Karpas-422 (cell line): Measurements from ENCODE around the gene RUNX2. TPM values are rescaled to one million over a fixed set of nuclear protein-coding genes. Genes with fewer than 3 reads are reported as not detected.

Experiments used
- DNase-seq: peaks from one replicate; pipeline ENCODE4 v3.0.0-alpha.2; 2015
- H2AFZ ChIP-seq: fragments of 200-600 bp; sonication (generic); 2 replicates; pipeline ENCODE4 v1.6.1; 2014; ENCODE audit warnings: antibody characterized with exemption, low read length, mixed read lengths
- H3K27ac ChIP-seq: fragments of 200-600 bp; sonication (generic); 2 replicates; pipeline ENCODE4 v1.5.1; 2014; ENCODE audit warnings: mild to moderate bottlenecking, low read length, moderate library complexity
- H3K27me3 ChIP-seq: fragments of 200-600 bp; sonication (generic); 2 replicates; pipeline ENCODE4 v1.6.1; 2014; ENCODE audit warnings: low read length, mixed read lengths
- H3K36me3 ChIP-seq: fragments of 200-600 bp; sonication (generic); 2 replicates; pipeline ENCODE4 v1.6.1; 2014; ENCODE audit warnings: low read length, mixed read lengths; ENCODE audit not compliant: insufficient read depth
- H3K4me1 ChIP-seq: fragments of 200-600 bp; sonication (generic); 2 replicates; pipeline ENCODE4 v1.6.1; 2014; ENCODE audit warnings: mild to moderate bottlenecking, low read length, mixed read lengths
- H3K4me2 ChIP-seq: fragments of 200-600 bp; sonication (generic); 2 replicates; pipeline ENCODE4 v1.6.1; 2014; ENCODE audit warnings: low read length, low read depth, mild to moderate bottlenecking; ENCODE audit not compliant: poor library complexity, severe bottlenecking
- H3K4me3 ChIP-seq: fragments of 200-600 bp; sonication (generic); 2 replicates; pipeline ENCODE4 v1.5.1; 2014; ENCODE audit warnings: mild to moderate bottlenecking, antibody characterized with exemption, low read length, mixed read lengths
- H3K79me2 ChIP-seq: fragments of 200-600 bp; sonication (generic); 2 replicates; pipeline ENCODE4 v1.6.1; 2014; ENCODE audit warnings: mild to moderate bottlenecking, low read length, mixed read lengths
- H3K9ac ChIP-seq: fragments of 200-600 bp; sonication (generic); 2 replicates; pipeline ENCODE4 v1.6.0; 2014; ENCODE audit warnings: low read length
- H3K9me2 ChIP-seq: fragments of 200-600 bp; sonication (generic), shearing (Covaris generic); replicated peaks from 2 replicates; pipeline ENCODE4 v1.6.0; 2014; ENCODE audit warnings: mild to moderate bottlenecking, low read length, moderate library complexity; ENCODE audit not compliant: insufficient read depth
- H3K9me3 ChIP-seq: fragments of 300-700, 200-600 bp; sonication (generic); 2 replicates; pipeline ENCODE4 v1.6.1; 2014; ENCODE audit warnings: low read length, mixed read lengths
- H4K20me1 ChIP-seq: fragments of 200-600 bp; sonication (generic); 2 replicates; pipeline ENCODE4 v1.6.1; 2014; ENCODE audit warnings: mild to moderate bottlenecking, antibody characterized with exemption, low read length, low read depth; ENCODE audit not compliant: insufficient read depth
- total RNA-seq: library from RNA; depleted of rRNA; stranded (reverse); fragments of >200 nt; shearing (Covaris generic); gene quantifications from 2 replicates; pipeline ENCODE4 v1.2.3, GENCODE V29; 2014; ENCODE audit warnings: low replicate concordance

Gene RUNX2
- total RNA-seq, 1 experiment from 2014 or later, result 0.19 TPM

- no peak overlapping the region for H3K4me2 ChIP-seq
- no peaks in the 10 kb centered on the region for H3K36me3 ChIP-seq
- peaks cover 10% of the 10 kb centered on the region for H3K4me1 ChIP-seq
- no peaks in the 10 kb centered on the region for H3K27me3 ChIP-seq
- H3K9me3 ChIP-seq, result no peaks in the 10 kb centered on the region
- H3K9me2 ChIP-seq, result no peaks in the 10 kb centered on the region
- H2AFZ ChIP-seq, result no peak overlapping the region
- no peak overlapping the region for H3K27ac ChIP-seq
- H3K4me3 ChIP-seq, result no peak overlapping the region
- H3K79me2 ChIP-seq, result no peaks in the 10 kb centered on the region
- no peak for DNase-seq
- H3K9ac ChIP-seq, result no peak overlapping the region
- H4K20me1 ChIP-seq, result no peaks in the 10 kb centered on the region
These were observed 309.6 kb downstream of the RUNX2 start for GRCh38 chr6:45637611-45638257.

GRCh38 chr6:45640081-45640491 lies 312.0 kb downstream of the RUNX2 start:
- H2AFZ ChIP-seq, result no peak overlapping the region
- no peaks in the 10 kb centered on the region for H4K20me1 ChIP-seq
- H3K79me2 ChIP-seq, result no peaks in the 10 kb centered on the region
- H3K4me3 ChIP-seq, result no peak overlapping the region
- H3K36me3 ChIP-seq, result no peaks in the 10 kb centered on the region
- no peaks in the 10 kb centered on the region for H3K9me2 ChIP-seq
- H3K9me3 ChIP-seq, result no peaks in the 10 kb centered on the region
- no peak overlapping the region for H3K9ac ChIP-seq
- no peaks in the 10 kb centered on the region for H3K4me1 ChIP-seq
- H3K4me2 ChIP-seq, result no peak overlapping the region
- H3K27ac ChIP-seq, result no peak overlapping the region
- no peaks in the 10 kb centered on the region for H3K27me3 ChIP-seq
- no peak for DNase-seq

GRCh38 chr6:45640811-45641210 lies 312.7 kb downstream of the RUNX2 start:
- Histone ChIP-seq H3K79me2 (no peaks in the 10 kb centered on the region), H4K20me1 (no peaks in the 10 kb centered on the region), H3K4me2 (no peak overlapping the region), H3K9me3 (no peaks in the 10 kb centered on the region), H3K4me3 (no peak overlapping the region), H3K36me3 (no peaks in the 10 kb centered on the region), H3K9ac (no peak overlapping the region), H3K9me2 (no peaks in the 10 kb centered on the region), H3K4me1 (no peaks in the 10 kb centered on the region), H2AFZ (no peak overlapping the region), H3K27ac (no peak overlapping the region), H3K27me3 (no peaks in the 10 kb centered on the region)
- DNase-seq, result no peak

GRCh38 chr6:45642331-45643125 lies 314.4 kb downstream of the RUNX2 start:
- Histone ChIP-seq H3K79me2 (no peaks in the 10 kb centered on the region), H3K9me3 (no peaks in the 10 kb centered on the region), H4K20me1 (no peaks in the 10 kb centered on the region), H3K9me2 (no peaks in the 10 kb centered on the region), H3K4me3 (no peak overlapping the region), H3K27ac (no peak overlapping the region), H3K4me1 (no peaks in the 10 kb centered on the region), H3K36me3 (no peaks in the 10 kb centered on the region), H3K27me3 (no peaks in the 10 kb centered on the region), H3K4me2 (no peak overlapping the region), H3K9ac (no peak overlapping the region), H2AFZ (no peak overlapping the region)
- no peak for DNase-seq

GRCh38 chr6:45643126-45643525 lies 315.0 kb downstream of the RUNX2 start:
- no peaks in the 10 kb centered on the region for H3K27me3 ChIP-seq
- H3K79me2 ChIP-seq, result no peaks in the 10 kb centered on the region
- H3K9me2 ChIP-seq, result no peaks in the 10 kb centered on the region
- no peak overlapping the region for H3K27ac ChIP-seq
- no peaks in the 10 kb centered on the region for H3K4me1 ChIP-seq
- no peak for DNase-seq
- H3K4me3 ChIP-seq, result no peak overlapping the region
- no peak overlapping the region for H3K9ac ChIP-seq
- no peaks in the 10 kb centered on the region for H3K9me3 ChIP-seq
- H3K4me2 ChIP-seq, result no peak overlapping the region
- no peak overlapping the region for H2AFZ ChIP-seq
- no peaks in the 10 kb centered on the region for H3K36me3 ChIP-seq
- no peaks in the 10 kb centered on the region for H4K20me1 ChIP-seq

DNA sequence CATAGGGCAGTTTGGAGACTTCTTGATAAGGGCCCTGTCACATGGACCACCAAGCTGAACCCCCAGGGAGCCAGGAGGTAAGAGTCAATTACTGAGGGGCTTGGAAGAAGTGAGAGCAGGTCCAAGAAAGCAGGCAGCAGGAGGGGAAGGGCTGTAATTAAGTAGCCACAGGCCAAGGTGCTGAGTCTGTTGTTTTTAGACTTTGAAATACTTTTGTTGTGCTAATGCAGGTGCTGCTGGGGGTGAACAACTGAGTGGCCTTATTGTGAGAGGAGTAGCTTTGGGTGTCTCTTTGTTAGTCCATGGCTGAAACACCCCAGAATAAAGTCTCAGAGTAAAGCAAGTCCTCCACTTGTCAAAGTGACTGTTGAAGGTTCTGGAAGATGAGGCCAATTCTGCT lies 316.6 kb downstream of the RUNX2 start:
- Histone ChIP-seq H3K4me1 (no peaks in the 10 kb centered on the region), H3K36me3 (no peaks in the 10 kb centered on the region), H3K4me3 (no peak overlapping the region), H3K9me2 (no peaks in the 10 kb centered on the region), H3K79me2 (no peaks in the 10 kb centered on the region), H3K27ac (no peak overlapping the region), H3K9ac (no peak overlapping the region), H3K27me3 (no peaks in the 10 kb centered on the region), H3K9me3 (no peaks in the 10 kb centered on the region), H3K4me2 (no peak overlapping the region), H4K20me1 (no peaks in the 10 kb centered on the region), H2AFZ (no peak overlapping the region)
- no peak for DNase-seq

DNA sequence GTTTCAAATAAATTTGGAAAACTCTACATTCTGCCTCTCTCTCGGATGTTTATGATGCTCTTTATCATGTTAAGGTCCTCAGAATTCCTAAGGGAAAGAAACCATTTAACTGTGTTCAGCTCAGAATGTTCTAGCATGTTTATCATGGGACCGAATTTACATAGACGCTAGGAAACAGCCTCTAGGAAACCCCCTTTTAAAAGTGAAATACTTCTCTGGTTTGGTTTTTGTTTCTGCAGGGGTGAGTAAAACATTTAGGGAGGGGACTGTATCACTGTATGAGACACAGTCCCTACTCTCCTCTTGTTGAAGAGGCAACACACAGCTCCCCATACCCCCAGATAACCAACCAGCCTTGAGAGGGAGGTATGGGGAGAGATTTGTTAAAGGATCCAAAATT lies 317.2 kb downstream of the RUNX2 start:
- Histone ChIP-seq H3K9me3 (no peaks in the 10 kb centered on the region), H3K27me3 (no peaks in the 10 kb centered on the region), H3K4me2 (no peak overlapping the region), H3K4me3 (no peak overlapping the region), H3K27ac (no peak overlapping the region), H3K36me3 (no peaks in the 10 kb centered on the region), H3K9me2 (no peaks in the 10 kb centered on the region), H3K4me1 (no peaks in the 10 kb centered on the region), H3K9ac (no peak overlapping the region), H4K20me1 (no peaks in the 10 kb centered on the region), H3K79me2 (no peaks in the 10 kb centered on the region), H2AFZ (no peak overlapping the region)
- DNase-seq, result no peak

GRCh38 chr6:45647341-45648261 lies 319.5 kb downstream of the RUNX2 start:
- no peaks in the 10 kb centered on the region for H3K79me2 ChIP-seq
- no peaks in the 10 kb centered on the region for H3K27me3 ChIP-seq
- DNase-seq, result no peak
- no peaks in the 10 kb centered on the region for H3K4me1 ChIP-seq
- no peak overlapping the region for H3K27ac ChIP-seq
- no peaks in the 10 kb centered on the region for H3K36me3 ChIP-seq
- no peak overlapping the region for H3K4me2 ChIP-seq
- no peak overlapping the region for H3K4me3 ChIP-seq
- no peaks in the 10 kb centered on the region for H3K9me3 ChIP-seq
- H4K20me1 ChIP-seq, result no peaks in the 10 kb centered on the region
- H2AFZ ChIP-seq, result peak overlapping the region; percentile 7; the same call in 1 of the 2 replicates
- no peaks in the 10 kb centered on the region for H3K9me2 ChIP-seq
- H3K9ac ChIP-seq, result no peak overlapping the region
